ENCODE measurements around the gene SLC38A8.

The SLC38A8 gene

DNA sequence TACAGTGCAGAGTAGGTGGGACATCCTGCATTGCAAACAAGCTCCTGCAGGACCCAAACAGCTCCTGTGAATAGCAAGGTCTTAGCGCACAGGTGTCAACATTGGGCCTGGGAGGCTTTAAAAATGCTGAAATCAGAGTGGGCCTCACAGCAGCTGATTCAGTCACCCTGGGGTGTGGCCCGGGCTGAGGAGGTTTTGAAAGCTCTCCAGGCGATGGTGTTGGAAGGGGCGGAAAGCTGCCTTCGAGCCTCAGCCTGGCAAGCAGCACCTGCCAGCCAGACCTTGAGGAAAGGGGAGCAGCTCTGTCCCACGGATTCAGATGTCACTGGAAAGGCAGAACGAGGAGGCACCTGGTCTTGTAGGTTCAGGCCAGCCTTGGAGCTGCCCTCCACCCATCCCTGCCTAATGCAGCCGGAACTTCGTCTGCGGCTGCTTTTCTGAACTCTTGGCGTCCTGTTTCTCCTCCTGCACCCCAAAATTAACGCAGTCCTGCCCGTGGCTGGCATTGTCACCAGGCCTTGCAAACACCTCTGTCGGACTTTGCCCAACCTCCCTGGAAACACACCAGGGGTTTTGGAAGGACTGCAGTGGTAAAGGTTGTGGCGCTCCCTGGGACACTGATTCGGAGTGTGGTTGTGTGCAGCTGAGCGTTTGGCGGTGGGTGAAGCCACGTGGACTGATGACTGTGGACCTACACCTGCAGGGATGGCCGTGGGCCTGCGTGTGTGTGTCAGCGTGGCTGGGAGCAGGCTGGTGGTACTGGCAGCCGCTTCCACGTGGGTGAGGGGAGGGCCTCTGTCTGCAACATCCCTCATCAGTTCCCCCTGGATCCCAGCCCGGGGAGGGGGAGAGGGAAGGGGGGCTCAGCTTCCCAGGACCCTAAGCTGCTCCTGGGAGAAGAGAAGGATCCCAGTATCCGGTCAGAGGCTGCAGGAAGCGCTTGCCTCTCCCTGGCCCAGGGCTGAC is 71.1 kb downstream of the SLC38A8 start:
- Histone ChIP-seq H3K27me3 (ENCODE audit: insufficient read depth, low read depth, severe bottlenecking) (no peaks in the 10 kb centered on the region), H3K27ac (no peak overlapping the region), H3K36me3 (no peaks in the 10 kb centered on the region), H3K9me3 (ENCODE audit: severe bottlenecking) (no peaks in the 10 kb centered on the region), H3K4me3 (ENCODE audit: low read depth, low read length) (no peak overlapping the region)
- no peak for DNase-seq
- TF ChIP-seq CTCF (IDR thresholded peaks at IDR 0.05; ENCODE audit: low read depth, low read length): no peak

DNA sequence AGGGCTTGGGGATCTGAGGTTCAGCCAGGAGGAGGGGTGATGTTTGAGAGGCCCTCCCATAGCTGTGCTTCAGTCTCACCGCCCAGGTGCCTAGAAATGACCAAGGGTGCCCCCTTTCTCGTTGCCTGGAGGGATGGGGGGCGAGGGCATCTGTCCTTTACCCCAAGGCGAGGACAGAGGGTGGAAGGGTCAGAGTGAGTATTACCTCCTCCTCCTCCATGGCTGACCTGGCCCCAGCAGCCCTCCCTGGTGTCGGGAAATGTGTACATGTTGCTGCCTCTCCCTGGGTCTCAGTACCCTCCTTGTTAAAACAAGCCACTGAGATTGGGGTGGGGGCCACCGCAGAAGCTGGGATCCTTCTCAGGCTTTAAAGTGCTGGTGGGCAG is 72.2 kb downstream of the SLC38A8 start:
- Histone ChIP-seq H3K27ac (no peak overlapping the region), H3K36me3 (no peaks in the 10 kb centered on the region), H3K9me3 (ENCODE audit: severe bottlenecking) (no peaks in the 10 kb centered on the region), H3K27me3 (ENCODE audit: insufficient read depth, low read depth, severe bottlenecking) (no peaks in the 10 kb centered on the region), H3K4me3 (ENCODE audit: low read depth, low read length) (no peak overlapping the region)
- no peak for DNase-seq
- TF ChIP-seq CTCF (IDR thresholded peaks at IDR 0.05; ENCODE audit: low read depth, low read length): no peak

GRCh38 chr16:83969771-83970429 is 72.7 kb downstream of the SLC38A8 start:
- Histone ChIP-seq H3K27me3 (ENCODE audit: insufficient read depth, low read depth, severe bottlenecking) (no peaks in the 10 kb centered on the region), H3K36me3 (no peaks in the 10 kb centered on the region), H3K27ac (no peak overlapping the region), H3K4me3 (ENCODE audit: low read depth, low read length) (no peak overlapping the region), H3K9me3 (ENCODE audit: severe bottlenecking) (no peaks in the 10 kb centered on the region)
- TF ChIP-seq CTCF (IDR thresholded peaks at IDR 0.05; ENCODE audit: low read depth, low read length): no peak
- no peak for DNase-seq

- Histone ChIP-seq H3K36me3 (no peaks in the 10 kb centered on the region), H3K4me3 (ENCODE audit: low read depth, low read length) (no peak overlapping the region), H3K27me3 (ENCODE audit: insufficient read depth, low read depth, severe bottlenecking) (no peaks in the 10 kb centered on the region), H3K9me3 (ENCODE audit: severe bottlenecking) (no peaks in the 10 kb centered on the region), H3K27ac (no peak overlapping the region)
- no peak for TF ChIP-seq CTCF (IDR thresholded peaks at IDR 0.05; ENCODE audit: low read depth, low read length)
- DNase-seq: no peak
Measured at GRCh38 chr16:83968891-83969649, 73.5 kb downstream of the SLC38A8 start.

GRCh38 chr16:83968306-83968851 is 74.2 kb downstream of the SLC38A8 start:
- H3K27ac ChIP-seq: no peak overlapping the region
- no peaks in the 10 kb centered on the region for H3K36me3 ChIP-seq
- H3K27me3 ChIP-seq (ENCODE audit: insufficient read depth, low read depth, severe bottlenecking): no peaks in the 10 kb centered on the region
- H3K9me3 ChIP-seq (ENCODE audit: severe bottlenecking): no peaks in the 10 kb centered on the region
- no peak for DNase-seq
- H3K4me3 ChIP-seq (ENCODE audit: low read depth, low read length): no peak overlapping the region
- no peak for TF ChIP-seq CTCF (IDR thresholded peaks at IDR 0.05; ENCODE audit: low read depth, low read length)
